IMR-90 (cell line): ENCODE results near the gene PLXDC2. TPM values are rescaled to one million over a fixed set of nuclear protein-coding genes. Genes with fewer than 3 reads are reported as not detected.

Experiments
- ATAC-seq: fragments of 200-7000 bp; cut with Tn5 transposase; 2 replicates; pipeline ENCODE4 v1.9.1; 2020; ENCODE audit warnings: low read depth, mild to moderate bottlenecking, moderate library complexity
- BruUV-seq: library from RNA; stranded (reverse); fragments of 400-500 nt; replicated peaks from 2 replicates; lab custom pipeline; 2021; lab: Mats Ljungman, UMichigan
- CTCF ChIA-PET: fragments of 300-600 bp; formaldehyde crosslinking; extraction: SDS; loops from one replicate; lab custom pipeline; 2021; ENCODE audit warnings: antibody characterized with exemption; lab: Yijun Ruan, JAX
- POLR2A ChIA-PET: fragments of 300-600 bp; sonication (Branson Sonifier 250); formaldehyde crosslinking; loops from one replicate; lab custom pipeline; 2022; ENCODE audit warnings: antibody characterized with exemption; ENCODE audit not compliant: unreplicated experiment; lab: Charles Lee
- DNase-seq: peaks from one replicate; pipeline ENCODE4 v3.0.0; 2013
- H2AFZ ChIP-seq: replicated peaks from 2 replicates; pipeline ENCODE3; 2013; ENCODE audit warnings: low read length, mild to moderate bottlenecking; ENCODE audit not compliant: poor library complexity
- H2AK5ac ChIP-seq: 2 replicates; pipeline ENCODE4 v1.6.1; 2013; ENCODE audit warnings: low read depth, low read length, inconsistent platforms
- H2AK9ac ChIP-seq: replicated peaks from 2 replicates; pipeline ENCODE3; 2013; ENCODE audit warnings: mild to moderate bottlenecking, low read depth, low read length, moderate library complexity; ENCODE audit not compliant: poor library complexity
- H2BK120ac ChIP-seq: 2 replicates; pipeline ENCODE4 v1.6.1; 2013; ENCODE audit warnings: low read depth, low read length, inconsistent platforms
- H2BK15ac ChIP-seq: 3 replicates; pipeline ENCODE4 v1.6.1; 2013; ENCODE audit warnings: low read depth, low read length, inconsistent platforms
- H2BK20ac ChIP-seq: 2 replicates; pipeline ENCODE4 v1.6.1; 2013; ENCODE audit warnings: low read depth, mild to moderate bottlenecking, inconsistent platforms, low read length, moderate library complexity
- H2BK5ac ChIP-seq: 2 replicates; pipeline ENCODE4 v1.6.1; 2013; ENCODE audit warnings: mild to moderate bottlenecking, low read depth, low read length, inconsistent platforms; ENCODE audit not compliant: poor library complexity, severe bottlenecking
- H3K14ac ChIP-seq: replicated peaks from 2 replicates; pipeline ENCODE4 v1.6.1; 2013; ENCODE audit warnings: low read depth, low read length, inconsistent platforms
- H3K18ac ChIP-seq: 2 replicates; pipeline ENCODE4 v1.6.1; 2013; ENCODE audit warnings: low read depth, low read length, control low read depth
- H3K23ac ChIP-seq: 2 replicates; pipeline ENCODE4 v1.6.1; 2013; ENCODE audit warnings: low read depth, low read length, inconsistent platforms
- H3K27ac ChIP-seq: 2 replicates; pipeline ENCODE4 v1.5.1; 2013; ENCODE audit warnings: mild to moderate bottlenecking, control low read depth, low read length; ENCODE audit not compliant: insufficient read depth
- H3K27me3 ChIP-seq: 2 replicates; pipeline ENCODE4 v1.6.1; 2013; ENCODE audit warnings: low read length; ENCODE audit not compliant: control insufficient read depth, insufficient read depth
- H3K36me3 ChIP-seq: 2 replicates; pipeline ENCODE4 v1.6.1; 2013; ENCODE audit warnings: low read length, mixed read lengths; ENCODE audit not compliant: control insufficient read depth, insufficient read depth
- H3K4ac ChIP-seq: 2 replicates; pipeline ENCODE4 v1.6.1; 2013; ENCODE audit warnings: low read depth, low read length, inconsistent platforms
- H3K4me1 ChIP-seq: 2 replicates; pipeline ENCODE4 v1.6.1; 2013; ENCODE audit warnings: low read length, mixed read lengths; ENCODE audit not compliant: control insufficient read depth, insufficient read depth
- H3K4me2 ChIP-seq: 2 replicates; pipeline ENCODE4 v1.6.1; 2013; ENCODE audit warnings: low read depth, mild to moderate bottlenecking, control low read depth, low read length, moderate library complexity
- H3K4me3 ChIP-seq: 2 replicates; pipeline ENCODE4 v1.5.1; 2013; ENCODE audit warnings: low read depth, mild to moderate bottlenecking, control low read depth, low read length, moderate library complexity; ENCODE audit not compliant: insufficient read depth
- H3K56ac ChIP-seq: 2 replicates; pipeline ENCODE4 v1.6.1; 2013; ENCODE audit warnings: low read length, inconsistent platforms; ENCODE audit not compliant: insufficient read depth; ENCODE audit errors: extremely low read depth
- H3K79me1 ChIP-seq, 2 experiments: 2 replicates each; pipeline ENCODE4 v1.6.1; 2013; ENCODE audit warnings: low read length in 2 of 2, inconsistent platforms in 1 of 2, low read depth in 1 of 2
- H3K9ac ChIP-seq: 2 replicates; pipeline ENCODE4 v1.6.1; 2013; ENCODE audit warnings: low read depth, low read length, control low read depth
- H3K9me1 ChIP-seq: 2 replicates; pipeline ENCODE4 v1.6.1; 2013; ENCODE audit warnings: low read length, inconsistent platforms; ENCODE audit not compliant: insufficient read depth
- H3K9me3 ChIP-seq: 2 replicates; pipeline ENCODE4 v1.6.1; 2013; ENCODE audit warnings: low read length; ENCODE audit not compliant: control insufficient read depth, insufficient read depth
- H4K20me1 ChIP-seq: 2 replicates; pipeline ENCODE4 v1.6.1; 2013; ENCODE audit warnings: low read length, inconsistent platforms; ENCODE audit not compliant: insufficient read depth
- H4K5ac ChIP-seq: 2 replicates; pipeline ENCODE4 v1.6.1; 2013; ENCODE audit warnings: mild to moderate bottlenecking, low read depth, low read length, control low read depth
- H4K8ac ChIP-seq, 2 experiments: 2 replicates each; pipeline ENCODE4 v1.6.1; 2013; ENCODE audit warnings: low read depth in 2 of 2, low read length in 2 of 2, control low read depth in 1 of 2, inconsistent platforms in 1 of 2
- H4K91ac ChIP-seq: 2 replicates; pipeline ENCODE4 v1.6.1; 2013; ENCODE audit warnings: low read depth, low read length, inconsistent platforms; ENCODE audit not compliant: insufficient read depth
- BHLHE40 ChIP-seq: fragments of 150-350 bp; IDR thresholded peaks from 2 replicates; pipeline ENCODE4 v1.6.1; 2016; ENCODE audit warnings: mild to moderate bottlenecking, low read depth, low read length
- CTCF ChIP-seq: conservative IDR thresholded peaks from 2 replicates; pipeline ENCODE4 v1.5.1; 2012; ENCODE audit warnings: mild to moderate bottlenecking, low read depth, low read length, improper control_type of control experiment
- ELK1 ChIP-seq: fragments of 150-350 bp; IDR thresholded peaks from 2 replicates; pipeline ENCODE4 v1.6.1; 2016; ENCODE audit warnings: low read depth, mild to moderate bottlenecking, low read length, moderate library complexity, borderline replicate concordance
- FOS ChIP-seq: fragments of 150-350 bp; IDR thresholded peaks from 2 replicates; pipeline ENCODE4 v1.6.1; 2016; ENCODE audit warnings: low read depth, low read length
- MAZ ChIP-seq: IDR thresholded peaks from 2 replicates; pipeline ENCODE4 v1.6.1; 2012; ENCODE audit warnings: low read depth, mild to moderate bottlenecking, low read length, improper control_type of control experiment, moderate library complexity, borderline replicate concordance
- NFE2L2 ChIP-seq: fragments of 150-350 bp; IDR thresholded peaks from 2 replicates; pipeline ENCODE4 v1.6.1; 2016; ENCODE audit warnings: low read depth, mild to moderate bottlenecking, low read length
- RAD21 ChIP-seq: IDR thresholded peaks from 2 replicates; pipeline ENCODE4 v1.6.1; 2012; ENCODE audit warnings: low read length, improper control_type of control experiment
- RCOR1 ChIP-seq: IDR thresholded peaks from 2 replicates; pipeline ENCODE4 v1.6.1; 2012; ENCODE audit warnings: mild to moderate bottlenecking, low read length, improper control_type of control experiment; ENCODE audit not compliant: insufficient replicate concordance
- RFX5 ChIP-seq: IDR thresholded peaks from 2 replicates; pipeline ENCODE4 v1.8.0; 2012; ENCODE audit warnings: low read depth, mild to moderate bottlenecking, low read length, moderate library complexity
- USF2 ChIP-seq: fragments of 150-350 bp; IDR thresholded peaks from 2 replicates; pipeline ENCODE4 v1.6.1; 2017; ENCODE audit warnings: mild to moderate bottlenecking, antibody characterized with exemption, low read length, low read depth
- WGBS, 2 experiments: methylation state at CpG; one replicate each; pipeline versions ENCODE4 v1.1.5 to v1.1.7; 2013; ENCODE audit warnings: missing lambda C conversion rate in 2 of 2; ENCODE audit not compliant: insufficient read length in 1 of 2; ENCODE audit errors: extremely low coverage in 2 of 2; 5-methylcytosine and 5-hydroxymethylcytosine counted together
- dilution Hi-C: fragments of 300-500 bp; cut with HindIII; formaldehyde crosslinking; loops from one replicate; pipeline ENCODE4 v1.14.3; 2018; ENCODE audit warnings: low sequenced_read_pairs; ENCODE audit not compliant: unreplicated experiment
- in situ Hi-C: fragments of 300-500 bp; cut with MboI; formaldehyde crosslinking; loops from 3 replicates; pipeline ENCODE4 v1.14.3; 2019; ENCODE audit warnings: low sequenced_read_pairs, inconsistent platforms, mixed read lengths
- intact Hi-C: fragments of 100-400 bp; cut with micrococcal nuclease; formaldehyde crosslinking; loops from 2 replicates; pipeline ENCODE4 v1.10.0; 2022
- polyA plus RNA-seq, 3 experiments: library from polyadenylated mRNA; depleted of rRNA; stranded (reverse); fragments of >200 nt; gene quantifications; 2 replicates each; pipeline ENCODE4 v1.2.3, GENCODE V29; 2012; ENCODE audit warnings: low replicate concordance in 1 of 3
- total RNA-seq: library from RNA; depleted of rRNA; stranded (reverse); fragments of >200 nt; gene quantifications from 2 replicates; pipeline ENCODE4 v1.2.3, GENCODE V29; 2012

PLXDC2 gene
- total and polyA plus RNA-seq, 2 of the 4 experiments (the other 2 are of a cell fraction) = 3.2 to 6.1 TPM

- Histone ChIP-seq H2AK5ac (no peak overlapping the region), H3K56ac (no peak overlapping the region), H4K20me1 (no peaks in the 10 kb centered on the region), H2BK20ac (no peak overlapping the region), H2BK120ac (no peak overlapping the region), H3K4me3 (no peak overlapping the region), H3K9me1 (no peaks in the 10 kb centered on the region), H4K91ac (no peak overlapping the region), H3K4ac (no peak overlapping the region), H3K9me3 (no peaks in the 10 kb centered on the region), H3K23ac (no peak overlapping the region), H3K36me3 (no peaks in the 10 kb centered on the region), H4K8ac (no peak overlapping the region), H3K18ac (no peak overlapping the region), H3K4me1 (no peaks in the 10 kb centered on the region), H3K4me2 (no peak overlapping the region), H3K9ac (no peak overlapping the region), H3K27me3 (no peaks in the 10 kb centered on the region), H2AFZ (no peak overlapping the region), H2AK9ac (no peak overlapping the region), H3K79me1 (no peaks in the 10 kb centered on the region), H4K5ac (no peak overlapping the region), H2BK5ac (no peak overlapping the region), H3K27ac (no peak overlapping the region), H3K14ac (no peak overlapping the region), H2BK15ac (no peak overlapping the region)
- dilution Hi-C loops = no loop called here
- TF ChIP-seq RCOR1 (no peak), CTCF (no peak), RFX5 (no peak), NFE2L2 (no peak), USF2 (no peak), FOS (no peak), ELK1 (no peak), BHLHE40 (no peak), RAD21 (no peak), MAZ (no peak)
- ChIA-PET CTCF (no interaction called here), POLR2A (no interaction called here)
- no CpG with 5 or more reads among the region's 5 CpGs for WGBS, 2 experiments
- in situ Hi-C loops = no loop called here
- BruUV-seq = no TSS peak
- DNase-seq (no peak), ATAC-seq (no peak)
- intact Hi-C loops = no loop called here
Observed at GRCh38 chr10:19882621-19883020, 66.4 kb downstream of the PLXDC2 start.
